DND-41 (cell line): Measurements from ENCODE around the gene ISYNA1.

Experiments used
- ATAC-seq: fragments of 200-7000 bp; cut with Tn5 transposase; 3 replicates; pipeline ENCODE4 v1.9.1; 2021; ENCODE audit warnings: low read depth; ENCODE audit not compliant: insufficient read depth
- DNase-seq: peaks from one replicate; pipeline ENCODE4 v3.0.0-alpha.2; 2020
- H2AFZ ChIP-seq: 2 replicates; pipeline ENCODE4 v1.6.0; 2012; ENCODE audit warnings: low read depth, low read length
- H3K27ac ChIP-seq: 2 replicates; pipeline ENCODE4 v1.5.1; 2012; ENCODE audit warnings: low read length, inconsistent platforms
- H3K27me3 ChIP-seq: fragments of 200-600 bp; sonication (generic); 2 replicates; pipeline ENCODE4 v1.6.0; 2012; ENCODE audit warnings: low read length, mild to moderate bottlenecking, inconsistent platforms; ENCODE audit not compliant: insufficient read depth, poor library complexity
- H3K36me3 ChIP-seq: 2 replicates; pipeline ENCODE4 v1.5.1; 2012; ENCODE audit warnings: low read length, inconsistent platforms; ENCODE audit not compliant: insufficient read depth
- H3K4me1 ChIP-seq: 2 replicates; pipeline ENCODE4 v1.5.1; 2012; ENCODE audit warnings: mild to moderate bottlenecking, low read length; ENCODE audit not compliant: insufficient read depth
- H3K4me2 ChIP-seq: 2 replicates; pipeline ENCODE4 v1.6.0; 2012; ENCODE audit warnings: mild to moderate bottlenecking, moderate library complexity, low read length, inconsistent platforms; ENCODE audit not compliant: insufficient read depth
- H3K4me3 ChIP-seq, 2 experiments: fragments of 200-600 bp in 1 of 2; shearing (Covaris generic) in 1 of 2; 2 replicates each; pipeline ENCODE4 v1.5.1; 2012 to 2016; ENCODE audit warnings: inconsistent platforms in 2 of 2, low read length in 2 of 2, mild to moderate bottlenecking in 2 of 2, low read depth in 1 of 2, moderate library complexity in 1 of 2
- H3K79me2 ChIP-seq: 2 replicates; pipeline ENCODE4 v1.6.0; 2012; ENCODE audit warnings: low read length, inconsistent platforms; ENCODE audit not compliant: insufficient read depth
- H3K9ac ChIP-seq: 2 replicates; pipeline ENCODE4 v1.6.0; 2012; ENCODE audit warnings: low read depth, mild to moderate bottlenecking, inconsistent platforms, low read length, moderate library complexity
- H3K9me3 ChIP-seq: 2 replicates; pipeline ENCODE4 v1.5.1; 2012; ENCODE audit warnings: low read length, moderate library complexity, mild to moderate bottlenecking, inconsistent platforms; ENCODE audit not compliant: insufficient read depth, severe bottlenecking
- H4K20me1 ChIP-seq: 2 replicates; pipeline ENCODE4 v1.6.0; 2012; ENCODE audit warnings: low read length; ENCODE audit not compliant: insufficient read depth
- EZH2 ChIP-seq: IDR thresholded peaks from 3 replicates; pipeline ENCODE4 v1.6.1; 2012; ENCODE audit warnings: borderline replicate concordance, low read depth, mild to moderate bottlenecking, moderate library complexity, low read length, inconsistent platforms; ENCODE audit not compliant: severe bottlenecking
- TF ChIP-seq, protein P1 (sequence below): IDR thresholded peaks from 2 replicates; pipeline ENCODE4 v1.5.1; 2012; ENCODE audit warnings: borderline replicate concordance, low read length, moderate library complexity, mild to moderate bottlenecking; ENCODE audit not compliant: poor library complexity, severe bottlenecking; ENCODE audit errors: extremely low read depth

The ISYNA1 gene

DNA sequence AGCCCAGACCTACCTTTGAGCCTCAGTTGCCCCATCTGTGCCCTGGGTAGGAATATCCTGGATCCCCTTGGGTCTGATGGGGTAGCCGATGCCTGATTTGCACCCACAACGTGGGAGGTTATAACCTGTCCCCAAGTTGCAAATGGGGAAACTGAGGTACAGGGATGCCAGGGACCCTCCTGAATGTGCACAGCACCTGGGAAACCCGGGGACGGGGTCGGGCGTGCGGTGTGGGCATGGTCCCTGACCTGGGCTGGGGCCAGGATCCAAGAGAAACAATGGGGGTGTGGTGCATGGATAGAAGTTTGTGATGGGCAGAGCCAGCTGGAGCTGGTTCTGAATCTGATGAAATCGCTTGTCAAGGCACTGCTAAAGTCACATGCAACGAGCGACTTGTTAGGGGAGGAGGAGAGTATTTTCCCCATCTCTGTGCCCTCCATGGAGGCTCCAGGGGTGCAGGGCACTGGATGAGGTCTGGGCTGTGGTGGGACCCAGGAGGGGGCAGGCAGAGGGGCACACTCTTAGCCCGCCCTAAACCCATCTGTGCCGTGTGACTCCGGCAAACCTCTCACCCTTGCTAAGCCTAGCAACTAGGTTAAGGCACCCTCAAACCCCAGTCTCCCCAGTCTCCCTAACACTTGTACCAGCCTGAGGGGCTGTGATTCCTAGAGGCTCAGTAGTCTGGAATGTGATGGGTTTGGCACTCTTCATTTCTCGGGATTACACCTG is 51.2 kb downstream of the ISYNA1 start:
- Histone ChIP-seq H3K4me3 (no peak overlapping the region), H3K79me2 (no peaks in the 10 kb centered on the region), H3K27ac (no peak overlapping the region), H3K36me3 (no peaks in the 10 kb centered on the region), H3K27me3 (peaks cover 14% of the 10 kb centered on the region), H3K9me3 (no peaks in the 10 kb centered on the region), H2AFZ (no peak overlapping the region), H3K4me2 (no peak overlapping the region), H3K9ac (no peak overlapping the region), H3K4me1 (peaks cover 15% of the 10 kb centered on the region), H4K20me1 (0 out of 2 replicates have a peak, but pooled peaks cover 2% of the 10 kb centered on the region)
- ATAC-seq = no peak
- TF ChIP-seq, protein P1, sequence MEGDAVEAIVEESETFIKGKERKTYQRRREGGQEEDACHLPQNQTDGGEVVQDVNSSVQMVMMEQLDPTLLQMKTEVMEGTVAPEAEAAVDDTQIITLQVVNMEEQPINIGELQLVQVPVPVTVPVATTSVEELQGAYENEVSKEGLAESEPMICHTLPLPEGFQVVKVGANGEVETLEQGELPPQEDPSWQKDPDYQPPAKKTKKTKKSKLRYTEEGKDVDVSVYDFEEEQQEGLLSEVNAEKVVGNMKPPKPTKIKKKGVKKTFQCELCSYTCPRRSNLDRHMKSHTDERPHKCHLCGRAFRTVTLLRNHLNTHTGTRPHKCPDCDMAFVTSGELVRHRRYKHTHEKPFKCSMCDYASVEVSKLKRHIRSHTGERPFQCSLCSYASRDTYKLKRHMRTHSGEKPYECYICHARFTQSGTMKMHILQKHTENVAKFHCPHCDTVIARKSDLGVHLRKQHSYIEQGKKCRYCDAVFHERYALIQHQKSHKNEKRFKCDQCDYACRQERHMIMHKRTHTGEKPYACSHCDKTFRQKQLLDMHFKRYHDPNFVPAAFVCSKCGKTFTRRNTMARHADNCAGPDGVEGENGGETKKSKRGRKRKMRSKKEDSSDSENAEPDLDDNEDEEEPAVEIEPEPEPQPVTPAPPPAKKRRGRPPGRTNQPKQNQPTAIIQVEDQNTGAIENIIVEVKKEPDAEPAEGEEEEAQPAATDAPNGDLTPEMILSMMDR = no peak
- no peak for TF ChIP-seq EZH2
- no peak for DNase-seq

DNA sequence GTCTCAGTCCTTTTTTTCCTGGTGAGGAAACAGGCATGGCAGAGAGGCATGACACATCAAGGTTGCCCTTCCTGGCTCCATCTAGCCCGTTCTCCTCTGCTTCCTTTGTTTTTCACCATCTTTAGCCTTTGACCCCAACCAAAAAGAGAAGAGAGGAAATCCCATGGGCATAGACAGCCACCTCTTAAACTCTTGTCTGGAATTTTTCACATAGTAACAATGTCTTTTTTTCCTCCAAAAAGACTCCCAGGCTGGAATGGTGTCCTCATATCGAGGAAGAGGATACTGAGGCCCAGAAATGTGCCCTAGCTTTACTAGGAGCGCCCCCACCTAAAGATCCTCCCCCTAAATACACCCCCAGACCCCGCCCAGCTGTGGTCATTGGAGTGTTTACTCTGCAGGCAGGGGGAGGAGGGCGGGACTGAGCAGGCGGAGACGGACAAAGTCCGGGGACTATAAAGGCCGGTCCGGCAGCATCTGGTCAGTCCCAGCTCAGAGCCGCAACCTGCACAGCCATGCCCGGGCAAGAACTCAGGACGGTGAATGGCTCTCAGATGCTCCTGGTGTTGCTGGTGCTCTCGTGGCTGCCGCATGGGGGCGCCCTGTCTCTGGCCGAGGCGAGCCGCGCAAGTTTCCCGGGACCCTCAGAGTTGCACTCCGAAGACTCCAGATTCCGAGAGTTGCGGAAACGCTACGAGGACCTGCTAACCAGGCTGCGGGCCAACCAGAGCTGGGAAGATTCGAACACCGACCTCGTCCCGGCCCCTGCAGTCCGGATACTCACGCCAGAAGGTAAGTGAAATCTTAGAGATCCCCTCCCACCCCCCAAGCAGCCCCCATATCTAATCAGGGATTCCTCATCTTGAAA is 52.0 kb downstream of the ISYNA1 start, which contains the start of gene GDF15:
TSS of gene GDF15 (plus strand) at position 484 of the 868 bp plus-strand sequence. CDS start at position 516, 32 bp downstream.
- no peak within 1 kb of the TSS for H2AFZ ChIP-seq

DNA sequence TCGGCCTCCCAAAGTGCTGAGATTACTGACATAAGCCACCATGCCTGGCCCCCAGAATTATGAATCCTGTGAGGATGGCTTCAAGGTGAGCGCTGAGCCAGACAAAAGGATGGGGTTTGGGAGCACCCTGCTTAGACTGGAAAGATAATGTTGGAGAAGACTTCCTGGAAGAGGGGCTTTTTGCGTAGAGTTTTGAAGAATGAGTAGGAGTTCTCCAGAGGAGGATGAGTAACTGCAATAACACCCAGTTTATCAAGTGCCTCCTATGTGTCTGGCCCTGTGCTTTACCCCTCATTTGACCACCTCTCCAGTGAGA is 52.6 kb downstream of the ISYNA1 start:
- Histone ChIP-seq H3K4me1 (peaks cover 15% of the 10 kb centered on the region), H4K20me1 (0 out of 2 replicates have a peak, but pooled peaks cover 2% of the 10 kb centered on the region), H3K27me3 (peaks cover 14% of the 10 kb centered on the region), H3K9me3 (no peaks in the 10 kb centered on the region), H3K27ac (no peak overlapping the region), H3K9ac (no peak overlapping the region), H3K4me3 (no peak overlapping the region), H2AFZ (no peak overlapping the region), H3K4me2 (no peak overlapping the region), H3K36me3 (no peaks in the 10 kb centered on the region), H3K79me2 (no peaks in the 10 kb centered on the region)
- no peak for TF ChIP-seq EZH2
- TF ChIP-seq, protein P1 = no peak
- no peak for DNase-seq
- ATAC-seq = no peak

More for the DNA sequence above, 52.0 kb downstream of the ISYNA1 start, which contains the start of gene GDF15:
- H3K36me3 ChIP-seq = no peaks in the 10 kb centered on the region
- ATAC-seq (no peak), DNase-seq (no peak)
- peaks cover 14% of the 10 kb centered on the region for H3K27me3 ChIP-seq
- H4K20me1 ChIP-seq = 0 out of 2 replicates have a peak, but pooled peaks cover 2% of the 10 kb centered on the region
- TF ChIP-seq, protein P1 = no peak
- TF ChIP-seq EZH2 = no peak
- H3K4me1 ChIP-seq = peaks cover 15% of the 10 kb centered on the region
- no peak within 1 kb of the TSS for H3K27ac ChIP-seq
- H3K4me2 ChIP-seq = no peak within 1 kb of the TSS
- no peak within 1 kb of the TSS for H3K9ac ChIP-seq
- H3K4me3 ChIP-seq = no peak within 1 kb of the TSS
- H3K9me3 ChIP-seq = no peaks in the 10 kb centered on the region
- H3K79me2 ChIP-seq = no peaks in the 10 kb centered on the region
